GM18526 (cell line): Measurements from ENCODE around the gene PTPRE.

Source experiments
- POLR2A ChIP-seq: IDR thresholded peaks from 3 replicates; pipeline ENCODE4 v1.6.1; 2011; ENCODE audit not compliant: insufficient read length; ENCODE audit errors: extremely low read depth

The PTPRE gene

GRCh38 chr10:128102480-128103228 is 195.8 kb downstream of the PTPRE start:
- no peak for TF ChIP-seq POLR2A

GRCh38 chr10:128103229-128103714 is 196.4 kb downstream of the PTPRE start:
- no peak for TF ChIP-seq POLR2A

- TF ChIP-seq POLR2A, result no peak
Observed at GRCh38 chr10:128105383-128105782, 198.5 kb downstream of the PTPRE start.

- TF ChIP-seq POLR2A, result no peak
Observed at GRCh38 chr10:128109707-128110106, 202.8 kb downstream of the PTPRE start.

GRCh38 chr10:128110339-128110738 is 203.4 kb downstream of the PTPRE start:
- TF ChIP-seq POLR2A, result no peak

GRCh38 chr10:128111696-128112095 is 204.8 kb downstream of the PTPRE start:
- no peak for TF ChIP-seq POLR2A

GRCh38 chr10:128113026-128113425 is 206.1 kb downstream of the PTPRE start:
- no peak for TF ChIP-seq POLR2A

GRCh38 chr10:128114901-128115300 is 208.0 kb downstream of the PTPRE start:
- no peak for TF ChIP-seq POLR2A

GRCh38 chr10:128115356-128115755 is 208.5 kb downstream of the PTPRE start:
- no peak for TF ChIP-seq POLR2A

GRCh38 chr10:128116187-128116586 is 209.3 kb downstream of the PTPRE start:
- no peak for TF ChIP-seq POLR2A

- TF ChIP-seq POLR2A, result no peak
Observed at GRCh38 chr10:128116851-128117615, 210.1 kb downstream of the PTPRE start.

GRCh38 chr10:128121750-128122412 is 215.0 kb downstream of the PTPRE start:
- TF ChIP-seq POLR2A, result no peak

- no peak for TF ChIP-seq POLR2A
Observed at GRCh38 chr10:128122931-128123330, 216.0 kb downstream of the PTPRE start.

- TF ChIP-seq POLR2A, result no peak
Observed at GRCh38 chr10:128123846-128124245, 216.9 kb downstream of the PTPRE start.

- no peak for TF ChIP-seq POLR2A
Observed at GRCh38 chr10:128124813-128125403, 218.0 kb downstream of the PTPRE start.
